ENCODE measurements around the gene FRMD6.

DNA sequence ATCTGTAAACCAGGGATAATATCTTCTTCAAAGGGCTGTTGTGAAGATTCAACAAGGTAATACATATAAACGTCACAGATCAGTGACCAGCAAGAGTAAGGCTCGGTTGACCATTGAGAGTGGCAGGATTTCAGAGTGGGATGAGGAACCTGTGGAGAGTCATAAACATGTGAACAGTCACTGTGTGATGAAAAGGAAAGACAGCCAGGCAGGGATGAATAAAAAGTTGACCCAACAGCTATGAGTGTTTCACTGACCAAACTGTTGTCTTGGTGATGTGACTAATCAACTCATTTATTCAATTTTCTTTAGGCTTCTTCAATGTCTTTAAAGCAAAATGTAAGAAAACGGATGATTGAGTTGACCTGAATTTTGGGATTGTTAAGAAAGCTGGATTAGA lies 8.6 kb upstream of the FRMD6 start:
- TF ChIP-seq, protein P1, sequence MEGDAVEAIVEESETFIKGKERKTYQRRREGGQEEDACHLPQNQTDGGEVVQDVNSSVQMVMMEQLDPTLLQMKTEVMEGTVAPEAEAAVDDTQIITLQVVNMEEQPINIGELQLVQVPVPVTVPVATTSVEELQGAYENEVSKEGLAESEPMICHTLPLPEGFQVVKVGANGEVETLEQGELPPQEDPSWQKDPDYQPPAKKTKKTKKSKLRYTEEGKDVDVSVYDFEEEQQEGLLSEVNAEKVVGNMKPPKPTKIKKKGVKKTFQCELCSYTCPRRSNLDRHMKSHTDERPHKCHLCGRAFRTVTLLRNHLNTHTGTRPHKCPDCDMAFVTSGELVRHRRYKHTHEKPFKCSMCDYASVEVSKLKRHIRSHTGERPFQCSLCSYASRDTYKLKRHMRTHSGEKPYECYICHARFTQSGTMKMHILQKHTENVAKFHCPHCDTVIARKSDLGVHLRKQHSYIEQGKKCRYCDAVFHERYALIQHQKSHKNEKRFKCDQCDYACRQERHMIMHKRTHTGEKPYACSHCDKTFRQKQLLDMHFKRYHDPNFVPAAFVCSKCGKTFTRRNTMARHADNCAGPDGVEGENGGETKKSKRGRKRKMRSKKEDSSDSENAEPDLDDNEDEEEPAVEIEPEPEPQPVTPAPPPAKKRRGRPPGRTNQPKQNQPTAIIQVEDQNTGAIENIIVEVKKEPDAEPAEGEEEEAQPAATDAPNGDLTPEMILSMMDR (IDR thresholded peaks at IDR 0.05; ENCODE audit: insufficient read depth, low read length), result no peak
- TF ChIP-seq POLR2AphosphoS5 (IDR thresholded peaks at IDR 0.05; ENCODE audit: low read depth) (no peak), GABPA (IDR thresholded peaks at IDR 0.05; ENCODE audit: low read depth) (no peak), SPI1 (IDR thresholded peaks at IDR 0.05; ENCODE audit: borderline replicate concordance, low read depth) (no peak)
- TF ChIP-seq, protein P2, sequence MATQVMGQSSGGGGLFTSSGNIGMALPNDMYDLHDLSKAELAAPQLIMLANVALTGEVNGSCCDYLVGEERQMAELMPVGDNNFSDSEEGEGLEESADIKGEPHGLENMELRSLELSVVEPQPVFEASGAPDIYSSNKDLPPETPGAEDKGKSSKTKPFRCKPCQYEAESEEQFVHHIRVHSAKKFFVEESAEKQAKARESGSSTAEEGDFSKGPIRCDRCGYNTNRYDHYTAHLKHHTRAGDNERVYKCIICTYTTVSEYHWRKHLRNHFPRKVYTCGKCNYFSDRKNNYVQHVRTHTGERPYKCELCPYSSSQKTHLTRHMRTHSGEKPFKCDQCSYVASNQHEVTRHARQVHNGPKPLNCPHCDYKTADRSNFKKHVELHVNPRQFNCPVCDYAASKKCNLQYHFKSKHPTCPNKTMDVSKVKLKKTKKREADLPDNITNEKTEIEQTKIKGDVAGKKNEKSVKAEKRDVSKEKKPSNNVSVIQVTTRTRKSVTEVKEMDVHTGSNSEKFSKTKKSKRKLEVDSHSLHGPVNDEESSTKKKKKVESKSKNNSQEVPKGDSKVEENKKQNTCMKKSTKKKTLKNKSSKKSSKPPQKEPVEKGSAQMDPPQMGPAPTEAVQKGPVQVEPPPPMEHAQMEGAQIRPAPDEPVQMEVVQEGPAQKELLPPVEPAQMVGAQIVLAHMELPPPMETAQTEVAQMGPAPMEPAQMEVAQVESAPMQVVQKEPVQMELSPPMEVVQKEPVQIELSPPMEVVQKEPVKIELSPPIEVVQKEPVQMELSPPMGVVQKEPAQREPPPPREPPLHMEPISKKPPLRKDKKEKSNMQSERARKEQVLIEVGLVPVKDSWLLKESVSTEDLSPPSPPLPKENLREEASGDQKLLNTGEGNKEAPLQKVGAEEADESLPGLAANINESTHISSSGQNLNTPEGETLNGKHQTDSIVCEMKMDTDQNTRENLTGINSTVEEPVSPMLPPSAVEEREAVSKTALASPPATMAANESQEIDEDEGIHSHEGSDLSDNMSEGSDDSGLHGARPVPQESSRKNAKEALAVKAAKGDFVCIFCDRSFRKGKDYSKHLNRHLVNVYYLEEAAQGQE (IDR thresholded peaks at IDR 0.05; ENCODE audit: insufficient replicate concordance, low read depth), result no peak
